ENCODE data around the gene PLXNA4. TPM values are rescaled to one million over a fixed set of nuclear protein-coding genes. Genes with fewer than 3 reads are reported as not detected.

The PLXNA4 gene
- total RNA-seq, 3 donors from 2014 or later, result 0.08 to 0.38 (median 0.08) TPM

DNA sequence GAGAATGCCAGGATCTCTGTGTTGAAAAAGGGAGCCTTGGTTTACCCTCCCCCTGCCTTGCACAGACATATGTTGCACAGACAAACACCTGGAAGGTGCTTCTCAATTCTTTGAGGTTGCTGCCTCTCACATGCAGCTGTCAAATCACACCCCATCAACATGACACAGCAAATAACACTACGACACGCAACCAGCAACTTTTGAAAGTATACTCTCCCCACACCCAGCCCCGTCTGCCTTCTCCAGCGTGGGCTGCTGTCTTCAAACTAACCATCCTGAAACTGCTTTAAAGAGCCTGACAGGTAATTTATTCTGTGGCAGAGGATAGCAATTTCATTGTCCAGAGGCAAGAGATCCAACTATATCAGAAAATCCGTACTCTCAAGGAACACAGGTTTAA lies 136.1 kb downstream of the PLXNA4 start:
- Mint-ChIP-seq H3K36me3 (ENCODE audit: insufficient read depth) (no peaks in the 10 kb centered on the region), H3K4me3 (no peak overlapping the region), H3K27me3 (ENCODE audit: low read depth) (peaks cover 2% of the 10 kb centered on the region), H3K9me3 (no peaks in the 10 kb centered on the region), H3K4me1 (ENCODE audit: low read depth) (peaks cover 54% of the 10 kb centered on the region)
- ATAC-seq (no peak), DNase-seq (no peak)

DNA sequence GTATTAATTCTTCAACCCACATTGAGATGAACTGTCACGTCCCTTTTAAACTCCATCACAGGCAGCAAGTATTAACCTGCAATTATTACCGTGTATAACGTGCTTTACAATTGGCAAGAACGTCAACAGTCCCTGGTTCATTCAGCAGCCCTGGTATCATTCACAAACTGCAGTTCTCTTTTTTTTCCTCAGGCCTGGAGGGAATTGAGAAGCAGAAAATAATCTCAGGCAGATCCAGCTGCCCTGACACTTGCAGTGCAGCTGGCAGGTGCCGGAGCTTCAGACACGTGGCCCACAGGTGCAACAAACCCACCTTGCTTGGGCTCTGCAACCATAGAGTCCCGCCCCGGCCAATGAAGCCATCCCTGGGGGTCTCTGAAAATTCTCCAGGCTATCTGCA lies 137.3 kb downstream of the PLXNA4 start:
- peaks cover 2% of the 10 kb centered on the region for H3K27me3 Mint-ChIP-seq (ENCODE audit: low read depth)
- DNase-seq, result no peak
- no peaks in the 10 kb centered on the region for H3K36me3 Mint-ChIP-seq (ENCODE audit: insufficient read depth)
- H3K9me3 Mint-ChIP-seq, result no peaks in the 10 kb centered on the region
- no peak for ATAC-seq
- peaks cover 64% of the 10 kb centered on the region for H3K4me1 Mint-ChIP-seq (ENCODE audit: low read depth)
- H3K4me3 Mint-ChIP-seq, result no peak overlapping the region

DNA sequence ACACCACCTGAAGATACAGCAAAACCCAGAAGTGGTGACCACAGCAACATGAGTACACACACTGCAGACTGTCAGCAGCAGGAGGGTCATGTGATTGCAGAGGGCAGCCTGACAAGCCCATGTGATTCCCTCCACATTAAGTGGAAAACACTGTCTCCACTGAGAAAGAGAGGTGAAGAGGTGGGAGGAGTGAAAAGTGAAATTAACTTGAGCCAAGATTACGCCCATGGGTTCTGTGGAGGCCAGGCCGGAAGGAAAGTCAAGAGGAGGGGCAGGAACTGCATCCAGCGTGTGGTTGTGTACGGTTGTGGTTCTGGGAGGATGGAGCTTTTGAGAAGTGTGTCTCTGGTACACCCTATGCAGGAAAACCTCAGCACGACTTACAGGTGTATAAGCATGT lies 138.5 kb downstream of the PLXNA4 start:
- no peaks in the 10 kb centered on the region for H3K36me3 Mint-ChIP-seq (ENCODE audit: insufficient read depth)
- peak overlapping the region; percentile 45 for H3K4me3 Mint-ChIP-seq
- H3K27me3 Mint-ChIP-seq (ENCODE audit: low read depth), result peaks cover 2% of the 10 kb centered on the region
- peaks cover 72% of the 10 kb centered on the region for H3K4me1 Mint-ChIP-seq (ENCODE audit: low read depth)
- peak; percentile 46 to 61 for ATAC-seq
- no peak for DNase-seq
- H3K9me3 Mint-ChIP-seq, result no peaks in the 10 kb centered on the region

DNA sequence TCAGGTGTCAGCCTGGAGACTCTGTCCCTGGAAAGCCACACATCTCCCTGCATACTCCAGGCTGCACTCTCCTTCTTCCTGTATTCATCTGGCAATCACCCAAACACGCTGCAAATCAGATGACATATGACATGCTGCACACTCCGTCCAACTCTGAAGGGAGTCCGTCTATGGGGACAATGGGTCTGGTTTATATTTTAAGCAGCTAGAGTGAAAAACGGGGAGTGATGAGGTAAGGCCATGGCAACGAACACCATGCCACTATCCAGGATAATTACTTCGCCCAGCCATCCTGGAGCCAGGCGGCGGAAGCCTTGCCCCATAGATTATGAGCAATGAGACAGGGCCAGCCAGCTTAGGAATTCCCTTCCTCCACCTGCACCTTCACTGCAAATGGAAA lies 140.1 kb downstream of the PLXNA4 start:
- no peaks in the 10 kb centered on the region for H3K36me3 Mint-ChIP-seq (ENCODE audit: insufficient read depth)
- no peak for DNase-seq
- H3K4me1 Mint-ChIP-seq (ENCODE audit: low read depth), result peaks cover 86% of the 10 kb centered on the region
- ATAC-seq, result no peak
- no peak overlapping the region for H3K4me3 Mint-ChIP-seq
- peaks cover 2% of the 10 kb centered on the region for H3K27me3 Mint-ChIP-seq (ENCODE audit: low read depth)
- H3K9me3 Mint-ChIP-seq, result no peaks in the 10 kb centered on the region

DNA sequence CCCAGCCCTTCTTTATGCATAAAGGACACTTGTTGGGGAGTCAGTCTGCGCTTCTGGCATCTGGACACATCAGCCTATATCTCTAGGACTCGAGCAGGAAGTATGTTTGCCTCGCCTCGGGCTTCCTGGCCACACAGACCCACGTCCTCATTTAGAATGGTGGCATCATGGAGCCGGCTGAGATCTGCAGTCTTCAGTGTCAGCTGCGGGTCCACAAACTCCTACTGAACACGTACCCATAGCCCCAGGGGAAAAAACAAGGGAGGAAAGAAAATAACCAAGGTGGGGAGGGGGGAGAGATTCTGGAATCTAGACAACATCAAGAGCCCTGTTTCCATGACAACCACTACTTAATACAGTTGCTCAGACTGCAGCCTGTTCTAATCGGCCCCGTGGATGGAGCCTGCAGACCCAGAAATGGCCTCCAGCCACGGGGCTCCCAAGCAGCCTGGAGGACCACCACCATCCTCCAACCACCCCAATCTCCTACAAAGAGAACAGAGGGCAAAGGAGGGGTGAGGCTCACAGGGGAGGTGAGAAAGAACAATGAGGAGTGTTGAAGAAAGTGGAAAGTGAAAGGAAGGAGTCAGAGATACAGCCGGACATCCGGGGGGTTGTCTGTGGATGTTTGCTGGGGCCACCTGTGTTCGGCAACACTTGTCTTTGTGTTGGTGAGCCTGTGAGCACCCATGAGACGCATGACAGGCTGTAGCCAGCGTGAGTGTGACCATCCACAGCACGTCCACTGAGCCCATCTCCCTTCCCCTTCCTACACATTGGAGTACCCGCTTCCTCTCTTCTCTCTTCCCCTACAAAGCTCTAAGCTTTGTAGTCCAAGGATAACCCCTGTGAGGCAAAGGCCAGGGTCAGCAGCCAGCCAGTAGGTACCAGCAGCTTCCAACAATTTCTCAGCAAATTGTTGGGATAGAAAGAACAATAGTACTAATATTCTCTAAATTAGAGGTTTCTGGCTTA lies 141.0 kb downstream of the PLXNA4 start:
- Mint-ChIP-seq H3K27me3 (ENCODE audit: low read depth) (peaks cover 1% of the 10 kb centered on the region), H3K9me3 (no peaks in the 10 kb centered on the region), H3K36me3 (ENCODE audit: insufficient read depth) (no peaks in the 10 kb centered on the region), H3K4me3 (peak overlapping the region; percentile 51), H3K4me1 (ENCODE audit: low read depth) (peaks cover 91% of the 10 kb centered on the region)
- no peak for DNase-seq
- no peak for ATAC-seq

DNA sequence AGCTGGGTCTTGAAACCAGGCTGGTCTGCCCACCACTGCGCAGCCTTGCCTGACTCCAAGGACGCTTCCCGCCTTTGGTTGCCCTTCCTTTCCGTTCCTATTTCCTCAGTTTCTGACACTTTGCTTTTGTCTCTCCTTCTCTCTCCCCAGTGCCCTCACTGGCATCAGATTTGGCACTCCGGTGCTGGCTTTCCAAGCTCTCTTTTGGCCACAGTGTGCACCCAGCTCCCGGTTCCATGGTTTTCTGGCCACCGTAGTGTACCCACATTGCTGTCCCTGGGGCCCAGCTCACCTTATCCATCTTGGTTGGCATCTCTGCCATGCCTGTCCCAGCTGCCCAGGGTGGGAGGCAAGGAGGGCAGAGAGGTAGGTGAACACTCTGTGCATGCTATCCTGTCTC lies 142.2 kb downstream of the PLXNA4 start:
- Mint-ChIP-seq H3K9me3 (no peaks in the 10 kb centered on the region), H3K4me1 (ENCODE audit: low read depth) (peaks cover 90% of the 10 kb centered on the region), H3K27me3 (ENCODE audit: low read depth) (no peaks in the 10 kb centered on the region), H3K4me3 (no peak overlapping the region), H3K36me3 (ENCODE audit: insufficient read depth) (no peaks in the 10 kb centered on the region)
- DNase-seq (no peak), ATAC-seq (no peak)

DNA sequence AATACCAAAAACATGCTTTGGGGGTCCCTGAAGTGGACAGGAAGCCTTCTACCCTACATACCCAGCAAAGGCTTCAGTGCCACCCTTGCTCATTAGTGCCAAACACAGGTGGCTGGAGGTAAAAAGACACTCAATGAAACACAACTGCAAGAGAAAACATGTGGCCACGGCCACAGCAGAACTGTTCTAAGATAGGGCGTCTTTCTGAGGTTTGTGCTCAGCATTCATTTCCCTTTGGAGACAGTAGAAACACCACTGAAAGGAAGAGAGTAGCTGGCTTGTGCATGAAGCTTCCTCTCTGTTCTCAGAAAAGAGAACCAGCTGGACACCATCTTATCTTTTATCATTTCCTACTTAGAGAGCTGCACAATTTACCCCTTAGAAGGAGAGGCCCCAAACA lies 143.0 kb downstream of the PLXNA4 start:
- H3K4me3 Mint-ChIP-seq, result no peak overlapping the region
- H3K4me1 Mint-ChIP-seq (ENCODE audit: low read depth), result peaks cover 90% of the 10 kb centered on the region
- ATAC-seq (no peak), DNase-seq (no peak)
- no peaks in the 10 kb centered on the region for H3K36me3 Mint-ChIP-seq (ENCODE audit: insufficient read depth)
- H3K9me3 Mint-ChIP-seq, result no peaks in the 10 kb centered on the region
- H3K27me3 Mint-ChIP-seq (ENCODE audit: low read depth), result no peaks in the 10 kb centered on the region

DNA sequence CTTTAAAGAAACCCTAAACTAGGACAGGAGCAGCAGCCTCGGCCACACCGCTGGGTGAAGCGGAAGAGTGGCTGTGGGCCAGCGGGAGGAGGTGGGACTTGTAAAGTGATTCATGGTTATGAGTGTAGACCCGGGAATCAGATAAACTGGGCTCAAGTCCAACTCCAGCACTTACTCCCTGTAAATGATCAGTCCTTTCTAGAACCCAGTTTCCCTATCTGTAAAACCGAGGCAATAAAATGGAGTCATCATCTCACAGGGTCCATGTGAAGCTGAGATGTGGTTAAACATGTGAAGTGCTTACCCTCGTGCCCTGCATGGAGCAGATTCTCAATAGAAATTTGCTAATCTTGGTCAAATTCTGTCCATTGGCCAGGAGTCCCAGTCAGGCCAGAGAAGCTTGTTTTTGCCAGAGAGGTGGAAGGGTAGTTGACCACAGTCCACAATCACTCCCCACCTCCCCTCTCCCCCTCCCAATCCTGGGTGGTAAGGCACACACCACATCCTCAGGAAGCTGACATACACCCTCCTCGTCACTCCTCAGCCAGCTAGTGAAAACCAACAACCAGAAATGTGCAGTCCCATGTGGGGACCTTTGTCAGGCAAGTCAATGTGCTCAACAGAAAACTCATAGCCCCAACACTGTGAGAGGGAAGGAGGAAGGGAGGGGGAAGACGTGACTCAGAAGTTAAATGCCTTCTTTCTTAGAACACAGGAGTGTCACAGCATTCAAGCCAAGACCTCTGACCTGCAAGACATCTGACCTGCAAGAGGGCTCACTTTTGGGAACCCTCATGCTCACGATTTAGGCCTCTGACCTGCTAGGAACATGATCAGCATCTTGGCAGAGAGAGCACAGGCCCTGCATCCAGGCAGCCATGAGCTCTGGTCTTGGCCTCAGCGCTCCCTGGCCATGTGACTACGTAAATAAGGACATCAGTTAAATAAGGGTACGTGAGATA lies 145.1 kb downstream of the PLXNA4 start:
- Mint-ChIP-seq H3K9me3 (no peaks in the 10 kb centered on the region), H3K4me1 (ENCODE audit: low read depth) (peaks cover 75% of the 10 kb centered on the region), H3K27me3 (ENCODE audit: low read depth) (no peaks in the 10 kb centered on the region), H3K4me3 (no peak overlapping the region), H3K36me3 (ENCODE audit: insufficient read depth) (no peaks in the 10 kb centered on the region)
- ATAC-seq (peak; percentile 75 to 86), DNase-seq (peak; percentile 22)

DNA sequence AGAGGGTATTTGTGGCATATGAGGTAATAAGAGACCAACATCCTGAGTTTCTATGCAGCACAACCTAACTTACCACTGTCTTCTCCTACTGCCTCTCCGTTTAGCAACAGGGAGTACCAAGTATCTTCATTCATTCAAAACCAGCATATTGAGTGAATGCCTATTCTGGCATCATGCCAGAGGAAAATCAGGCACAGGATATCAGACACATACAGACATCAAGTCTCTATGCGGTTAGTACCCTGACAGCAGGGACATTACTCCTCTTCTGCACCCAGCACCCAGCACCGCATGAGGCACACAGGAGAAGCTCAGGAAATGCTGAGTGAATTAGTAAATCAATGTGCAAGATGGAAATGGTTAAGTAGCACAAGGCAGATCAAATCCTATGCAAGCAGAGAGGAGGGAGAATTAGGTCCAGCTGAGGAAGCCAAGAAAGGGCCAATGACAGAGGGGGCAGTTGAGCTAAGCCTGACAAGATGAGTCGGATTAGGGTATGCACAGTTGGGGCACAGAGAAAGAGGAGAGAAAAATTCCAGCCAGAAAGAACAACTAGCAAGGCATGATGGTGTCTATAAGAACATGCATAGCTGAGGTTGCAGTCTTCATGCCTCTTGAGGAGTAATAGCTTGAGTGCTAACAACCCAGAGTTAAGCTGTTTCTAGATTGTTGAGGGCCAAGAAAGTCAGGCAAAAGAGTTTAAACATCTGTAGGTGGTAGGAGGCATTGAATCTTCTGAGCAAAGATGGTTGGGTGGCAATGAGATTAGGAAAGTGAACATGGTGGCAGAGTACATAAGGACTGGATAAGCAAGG lies 146.0 kb downstream of the PLXNA4 start:
- Mint-ChIP-seq H3K4me1 (ENCODE audit: low read depth) (peaks cover 71% of the 10 kb centered on the region), H3K36me3 (ENCODE audit: insufficient read depth) (no peaks in the 10 kb centered on the region), H3K4me3 (no peak overlapping the region), H3K9me3 (no peaks in the 10 kb centered on the region), H3K27me3 (ENCODE audit: low read depth) (no peaks in the 10 kb centered on the region)
- DNase-seq (no peak), ATAC-seq (no peak)

DNA sequence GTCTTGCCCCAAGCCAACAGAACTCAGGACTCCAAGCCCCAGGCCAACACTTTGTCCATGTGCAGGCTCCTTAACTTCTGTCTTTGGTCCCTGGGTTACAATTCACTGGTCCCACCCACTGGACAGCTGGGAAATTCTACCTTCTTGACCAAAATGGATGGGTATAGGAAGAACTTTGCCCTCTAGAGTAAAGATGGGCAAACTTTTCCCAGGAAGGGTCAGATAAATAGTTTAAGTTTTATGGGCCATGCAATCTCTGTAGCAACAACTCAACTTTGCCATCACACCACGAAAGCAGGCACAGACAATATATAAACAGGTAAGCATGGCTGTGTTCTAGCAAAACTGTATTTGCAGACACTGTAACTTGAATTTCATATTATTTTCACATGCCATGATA lies 147.1 kb downstream of the PLXNA4 start:
- H3K4me3 Mint-ChIP-seq, result no peak overlapping the region
- H3K36me3 Mint-ChIP-seq (ENCODE audit: insufficient read depth), result no peaks in the 10 kb centered on the region
- no peak for ATAC-seq
- DNase-seq, result no peak
- no peaks in the 10 kb centered on the region for H3K9me3 Mint-ChIP-seq
- H3K27me3 Mint-ChIP-seq (ENCODE audit: low read depth), result no peaks in the 10 kb centered on the region
- peaks cover 61% of the 10 kb centered on the region for H3K4me1 Mint-ChIP-seq (ENCODE audit: low read depth)

DNA sequence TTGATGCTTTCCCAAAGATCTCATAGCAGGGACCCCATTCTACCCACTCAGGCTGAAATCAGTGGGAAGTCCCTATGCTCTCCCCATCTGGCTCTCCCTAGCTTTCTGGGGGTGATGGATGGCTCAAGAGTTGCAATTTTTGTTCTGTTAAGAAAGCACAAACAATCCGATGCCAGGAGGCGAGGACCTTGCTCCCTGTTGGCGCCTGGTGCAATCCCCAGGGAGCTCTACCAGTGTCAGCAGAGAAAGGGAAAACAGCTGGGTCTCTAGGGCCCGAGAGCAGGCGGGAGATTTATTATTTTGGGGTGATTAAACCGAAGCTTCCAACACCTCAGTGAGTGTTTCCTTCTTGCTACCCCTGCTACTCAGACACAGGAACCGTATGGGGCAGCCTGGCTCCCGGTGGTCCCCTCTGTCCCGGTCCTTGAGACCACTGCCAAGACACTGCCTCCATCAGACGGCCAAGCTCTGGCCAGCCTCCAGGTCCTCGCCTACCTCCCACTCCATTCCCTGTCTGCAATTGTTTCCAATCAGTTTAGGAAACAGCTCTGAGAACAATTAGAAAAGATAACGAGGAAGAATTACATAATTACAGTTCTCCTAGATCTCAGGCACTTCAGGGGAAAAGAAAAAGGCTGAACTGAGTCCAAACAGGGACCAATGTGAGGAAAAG lies 147.9 kb downstream of the PLXNA4 start:
- Mint-ChIP-seq H3K4me1 (ENCODE audit: low read depth) (peaks cover 53% of the 10 kb centered on the region), H3K36me3 (ENCODE audit: insufficient read depth) (no peaks in the 10 kb centered on the region), H3K4me3 (no peak overlapping the region), H3K27me3 (ENCODE audit: low read depth) (no peaks in the 10 kb centered on the region), H3K9me3 (no peaks in the 10 kb centered on the region)
- DNase-seq (no peak), ATAC-seq (no peak)

DNA sequence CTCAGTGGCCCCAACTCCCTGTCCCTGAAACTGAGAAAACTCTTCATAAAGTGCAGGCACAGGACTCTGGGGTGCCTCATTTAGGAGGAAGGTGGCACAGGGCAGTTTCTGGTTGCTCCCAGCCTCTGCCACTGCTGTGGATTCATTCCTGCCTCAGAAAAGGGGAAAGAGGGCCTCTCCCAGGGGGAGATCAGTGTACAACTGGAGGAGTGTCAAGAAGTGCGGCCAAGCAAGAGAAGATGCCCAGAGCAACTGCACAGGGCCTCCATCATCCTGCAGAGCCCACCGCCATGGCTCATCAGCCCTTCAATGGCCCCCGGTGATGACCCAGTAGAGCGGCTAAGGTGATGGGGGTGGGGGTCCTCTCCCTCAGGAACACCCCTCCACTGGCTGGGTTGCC lies 150.3 kb downstream of the PLXNA4 start:
- Mint-ChIP-seq H3K27me3 (ENCODE audit: low read depth) (no peaks in the 10 kb centered on the region), H3K36me3 (ENCODE audit: insufficient read depth) (peaks cover 3% of the 10 kb centered on the region), H3K9me3 (peaks cover 6% of the 10 kb centered on the region), H3K4me3 (no peak overlapping the region), H3K4me1 (ENCODE audit: low read depth) (peaks cover 29% of the 10 kb centered on the region)
- DNase-seq, result no peak
- no peak for ATAC-seq

DNA sequence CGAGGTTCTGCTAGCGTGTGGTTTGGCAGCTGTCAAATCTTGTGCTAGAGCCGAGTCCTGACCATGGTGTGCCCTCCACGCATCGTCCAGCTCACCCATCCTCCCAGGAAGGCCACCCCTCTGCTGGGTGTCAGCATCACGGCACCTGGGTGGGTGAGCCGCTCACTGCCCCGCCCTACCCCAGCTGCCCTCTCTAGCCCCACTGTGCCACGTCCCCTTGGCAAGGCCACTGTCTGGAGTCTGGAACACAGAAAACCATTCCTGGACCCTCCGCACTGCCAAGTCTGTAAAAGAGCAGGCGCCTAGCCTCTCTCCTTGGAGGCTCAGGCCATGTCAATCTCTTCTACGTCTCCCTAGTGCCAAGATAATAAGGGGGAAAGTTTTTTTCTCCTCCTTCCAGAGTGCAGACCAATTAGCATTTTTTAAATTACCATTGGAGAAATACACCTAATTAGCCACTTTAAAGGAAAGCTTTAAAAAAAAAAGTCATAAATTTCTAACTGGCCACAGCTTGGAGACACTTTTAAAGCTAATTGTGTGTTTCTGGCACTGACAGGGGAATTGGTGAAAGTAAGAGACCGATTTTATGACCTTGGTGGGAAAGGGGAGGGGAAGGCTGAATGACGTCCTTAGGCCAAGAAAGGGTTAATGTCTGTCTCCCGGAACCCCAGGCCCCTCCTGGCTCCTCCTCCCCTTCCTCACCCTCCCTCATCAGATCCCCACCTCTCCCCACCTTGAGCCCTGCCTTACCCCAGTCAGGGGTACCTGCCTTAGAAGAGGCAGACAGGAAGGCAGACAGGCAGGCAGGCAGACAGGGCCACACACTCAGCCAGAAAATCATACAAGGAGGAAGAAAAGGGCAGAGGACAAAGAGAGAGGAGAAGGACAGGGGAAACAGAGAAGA lies 151.2 kb downstream of the PLXNA4 start:
- H3K9me3 Mint-ChIP-seq, result peaks cover 9% of the 10 kb centered on the region
- DNase-seq (no peak), ATAC-seq (no peak)
- H3K4me1 Mint-ChIP-seq (ENCODE audit: low read depth), result peaks cover 20% of the 10 kb centered on the region
- H3K4me3 Mint-ChIP-seq, result no peak overlapping the region
- H3K36me3 Mint-ChIP-seq (ENCODE audit: insufficient read depth), result peaks cover 6% of the 10 kb centered on the region
- H3K27me3 Mint-ChIP-seq (ENCODE audit: low read depth), result no peaks in the 10 kb centered on the region
